Loucy (cell line): ENCODE measurements around the gene SLC17A5.

ENCODE experiments used
- EZH2phosphoT487 ChIP-seq: fragments of 200-600 bp; IDR thresholded peaks from 2 replicates; pipeline ENCODE4 v1.6.1; 2018; ENCODE audit warnings: antibody characterized with exemption, mild to moderate bottlenecking, moderate library complexity, borderline replicate concordance
- TF ChIP-seq, protein P1 (sequence below): fragments of 200-600 bp; sonication (generic); conservative IDR thresholded peaks from 2 replicates; pipeline ENCODE4 v1.5.1; 2014; ENCODE audit warnings: mild to moderate bottlenecking, antibody characterized with exemption, low read length

DNA sequence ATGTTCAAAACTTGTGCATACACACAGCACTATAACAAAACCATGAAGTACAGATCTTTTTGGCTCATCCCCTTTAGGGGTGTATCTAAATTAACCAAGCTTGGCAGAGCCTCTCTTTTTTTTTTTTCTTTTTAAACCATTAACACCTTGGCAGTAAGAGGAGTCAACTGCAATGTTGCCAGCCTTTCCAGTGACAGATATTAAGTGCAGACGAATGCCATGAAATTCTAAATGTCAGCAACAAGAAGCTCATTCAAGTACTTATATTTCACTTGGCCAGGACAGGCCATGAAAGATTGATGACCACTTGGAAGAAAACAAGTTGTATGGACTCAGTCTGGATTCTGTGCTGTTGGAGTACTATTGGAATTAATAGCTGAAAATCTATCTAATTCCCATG is 49.8 kb downstream of the SLC17A5 start:
- TF ChIP-seq, protein P1, sequence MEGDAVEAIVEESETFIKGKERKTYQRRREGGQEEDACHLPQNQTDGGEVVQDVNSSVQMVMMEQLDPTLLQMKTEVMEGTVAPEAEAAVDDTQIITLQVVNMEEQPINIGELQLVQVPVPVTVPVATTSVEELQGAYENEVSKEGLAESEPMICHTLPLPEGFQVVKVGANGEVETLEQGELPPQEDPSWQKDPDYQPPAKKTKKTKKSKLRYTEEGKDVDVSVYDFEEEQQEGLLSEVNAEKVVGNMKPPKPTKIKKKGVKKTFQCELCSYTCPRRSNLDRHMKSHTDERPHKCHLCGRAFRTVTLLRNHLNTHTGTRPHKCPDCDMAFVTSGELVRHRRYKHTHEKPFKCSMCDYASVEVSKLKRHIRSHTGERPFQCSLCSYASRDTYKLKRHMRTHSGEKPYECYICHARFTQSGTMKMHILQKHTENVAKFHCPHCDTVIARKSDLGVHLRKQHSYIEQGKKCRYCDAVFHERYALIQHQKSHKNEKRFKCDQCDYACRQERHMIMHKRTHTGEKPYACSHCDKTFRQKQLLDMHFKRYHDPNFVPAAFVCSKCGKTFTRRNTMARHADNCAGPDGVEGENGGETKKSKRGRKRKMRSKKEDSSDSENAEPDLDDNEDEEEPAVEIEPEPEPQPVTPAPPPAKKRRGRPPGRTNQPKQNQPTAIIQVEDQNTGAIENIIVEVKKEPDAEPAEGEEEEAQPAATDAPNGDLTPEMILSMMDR, result no peak
- no peak for TF ChIP-seq EZH2phosphoT487
